Measurements from ENCODE around the gene METTL1.
A peak's percentile ranks its signal among the peaks of the same experiment; 100 is the strongest.

Gene METTL1

GRCh38 chr12:57751788-57752667 lies 19.9 kb downstream of the METTL1 start, which contains the start of gene CDK4:
Gene CDK4, minus strand, starts transcription at chr12:57752310. Its CDS starts 593 bp downstream, at chr12:57751717.
- DNase-seq, result peak; percentile 99

- DNase-seq, result no peak
Observed at GRCh38 chr12:57751432-57751787, 20.5 kb downstream of the METTL1 start.

GRCh38 chr12:57750561-57751431 lies 21.1 kb downstream of the METTL1 start:
- no peak for DNase-seq

GRCh38 chr12:57749061-57749460 lies 22.8 kb downstream of the METTL1 start:
- no peak for DNase-seq

- DNase-seq, result no peak
Observed at GRCh38 chr12:57746025-57746424, 25.9 kb downstream of the METTL1 start.

- DNase-seq, result no peak
Observed at GRCh38 chr12:57745485-57745881, 26.4 kb downstream of the METTL1 start.

GRCh38 chr12:57744777-57745484 lies 27.0 kb downstream of the METTL1 start, which contains the start of gene TSPAN31:
Gene TSPAN31, plus strand, starts transcription at chr12:57745039. Its CDS starts 116 bp downstream, at chr12:57745155.
- peak; percentile 98 for DNase-seq

GRCh38 chr12:57744194-57744776 lies 27.6 kb downstream of the METTL1 start:
- peak; percentile 88 for DNase-seq

- no peak for DNase-seq
Observed at GRCh38 chr12:57743769-57744168, 28.1 kb downstream of the METTL1 start.

- DNase-seq, result peak; percentile 91
Observed at GRCh38 chr12:57741844-57742738, 29.8 kb downstream of the METTL1 start.

- DNase-seq, result no peak
Observed at GRCh38 chr12:57741413-57741789, 30.5 kb downstream of the METTL1 start.

- DNase-seq, result peak; percentile 92
Observed at GRCh38 chr12:57740656-57741412, 31.1 kb downstream of the METTL1 start.

- no peak for DNase-seq
Observed at GRCh38 chr12:57739914-57740538, 31.9 kb downstream of the METTL1 start.

GRCh38 chr12:57739387-57739786 lies 32.5 kb downstream of the METTL1 start:
- no peak for DNase-seq

GRCh38 chr12:57738661-57739237 lies 33.2 kb downstream of the METTL1 start, which contains the start of gene AGAP2:
Gene AGAP2, minus strand, starts transcription at chr12:57738742. Its CDS starts 496 bp downstream, at chr12:57738246.
- no peak for DNase-seq

GRCh38 chr12:57737467-57738460 lies 34.1 kb downstream of the METTL1 start:
- DNase-seq, result no peak

GRCh38 chr12:57736741-57737466 lies 35.0 kb downstream of the METTL1 start:
- no peak for DNase-seq
